NAMALWA (cell line): ENCODE data around the gene ISCU.

Experiments
- DNase-seq: peaks from one replicate; pipeline ENCODE4 v3.0.0-alpha.2; 2015; ENCODE audit warnings: low spot score

Gene ISCU

DNA sequence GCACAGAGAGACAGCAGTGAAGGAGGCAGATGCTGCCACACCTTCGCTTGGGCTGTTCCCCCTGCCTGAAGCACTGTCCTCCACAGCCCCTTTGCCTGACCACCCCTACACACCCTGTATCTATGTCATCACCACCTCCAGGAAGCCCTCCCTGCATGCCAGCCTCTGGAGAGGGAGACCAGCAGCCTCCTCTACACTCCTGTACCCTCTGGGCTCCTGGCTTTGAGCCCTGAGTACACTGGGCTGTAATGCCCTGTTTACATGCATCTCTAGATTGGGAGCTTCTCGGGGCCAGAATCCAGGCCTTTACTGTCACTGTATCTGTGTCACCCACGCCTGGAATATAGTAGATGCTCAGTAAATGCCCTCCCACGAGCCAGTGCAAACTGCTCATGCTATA, 41.3 kb downstream of the ISCU start:
- no peak for DNase-seq

DNA sequence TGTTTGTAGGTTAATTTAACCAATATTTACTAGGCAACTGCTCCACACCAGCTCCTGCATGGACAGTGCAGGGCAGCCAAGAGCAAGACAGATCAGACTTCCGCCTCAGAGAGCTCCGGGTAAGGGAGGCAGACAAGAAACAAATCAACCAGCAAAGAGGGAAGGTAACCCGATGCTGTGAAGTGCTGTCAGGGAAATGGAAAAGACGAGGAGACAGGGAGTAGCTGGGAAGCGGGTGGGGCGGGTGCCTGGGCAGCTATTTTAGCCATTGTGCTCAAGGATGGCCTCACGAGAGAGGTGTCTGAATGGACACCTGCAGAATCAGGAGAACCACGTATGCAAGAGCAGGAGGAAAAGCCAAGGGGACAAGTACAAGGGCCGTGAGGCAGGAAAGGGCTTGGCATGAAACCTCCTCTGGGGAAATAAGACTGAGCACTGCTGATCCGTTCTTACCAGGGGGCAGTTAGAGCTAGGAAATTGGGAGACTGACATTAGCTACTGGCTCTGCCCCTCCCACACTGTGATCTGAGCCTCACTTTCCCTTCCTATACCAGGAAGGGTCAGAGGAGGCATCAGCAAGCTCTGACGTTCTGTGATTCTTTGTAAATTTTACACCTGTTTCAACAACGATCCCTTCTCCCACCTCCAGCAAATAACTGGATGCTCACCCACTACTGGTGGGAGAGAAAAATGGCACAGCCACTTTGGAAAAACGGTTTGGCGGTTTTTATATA, 42.0 kb downstream of the ISCU start:
- no peak for DNase-seq

DNA sequence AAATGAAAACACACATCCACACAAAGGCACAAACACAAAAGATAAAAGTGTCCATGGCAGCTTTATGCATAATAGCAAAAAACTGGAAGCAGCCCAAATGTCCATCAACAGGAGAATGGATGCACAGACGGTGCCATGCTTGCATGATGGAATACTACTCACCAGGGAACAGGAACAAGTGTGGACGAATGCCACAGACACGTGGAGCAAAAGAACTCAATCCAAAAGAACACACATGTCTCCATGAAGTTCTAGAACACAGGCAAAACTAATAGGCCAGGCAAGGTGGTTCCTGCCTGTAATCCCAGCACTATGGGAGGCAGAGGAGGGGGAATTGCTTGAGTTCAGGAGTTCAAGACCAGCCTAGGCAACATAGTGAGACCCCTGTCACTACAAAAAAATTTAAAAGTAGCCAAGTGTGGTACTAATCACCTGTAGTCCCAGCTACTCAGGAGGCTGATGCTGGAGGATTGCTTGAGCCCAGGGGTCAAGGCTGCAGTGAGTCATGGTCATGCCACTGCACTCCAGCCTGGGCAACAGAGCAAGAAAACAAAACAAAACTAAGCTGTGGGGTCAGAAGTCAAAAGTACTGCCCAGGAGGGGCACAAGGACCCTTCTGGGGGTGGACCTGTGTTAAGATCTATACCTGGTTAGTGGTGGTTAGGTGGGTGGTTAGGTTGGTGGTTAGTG, 42.7 kb downstream of the ISCU start:
- DNase-seq = no peak

DNA sequence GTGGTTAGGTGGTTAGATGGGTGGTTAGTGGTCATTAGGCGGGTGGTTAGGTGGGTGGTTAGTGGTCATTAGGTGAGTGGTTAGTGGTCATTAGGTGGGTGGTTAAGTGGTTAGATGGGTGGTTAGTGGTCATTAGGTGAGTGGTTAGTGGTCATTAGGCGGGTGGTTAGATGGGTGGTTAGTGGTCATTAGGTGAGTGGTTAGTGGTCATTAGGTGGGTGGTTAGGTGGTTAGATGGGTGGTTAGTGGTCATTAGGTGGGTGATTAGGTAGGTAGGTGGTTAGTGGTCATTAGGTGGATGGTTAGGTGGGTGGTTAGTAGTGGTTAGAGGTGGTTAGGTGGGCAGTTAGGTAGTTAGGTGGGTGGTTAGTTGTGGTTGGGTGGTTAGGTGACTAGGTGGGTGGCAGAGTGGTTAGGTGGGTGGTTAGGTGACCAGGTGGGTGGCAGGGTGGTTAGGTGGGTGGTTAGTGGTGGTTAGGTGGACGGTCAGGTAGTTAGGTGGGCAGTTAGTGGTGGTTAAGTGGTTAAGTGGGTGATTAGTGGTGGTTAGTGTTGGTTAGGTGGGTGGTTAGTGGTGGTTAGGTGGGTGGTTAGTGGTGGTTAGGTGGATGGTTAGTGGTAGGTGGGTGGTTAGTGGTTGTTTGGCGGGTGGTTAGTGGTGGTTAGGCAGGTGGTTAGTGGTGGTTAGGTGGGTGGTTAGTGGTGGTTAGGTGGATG, 43.5 kb downstream of the ISCU start:
- DNase-seq = no peak

DNA sequence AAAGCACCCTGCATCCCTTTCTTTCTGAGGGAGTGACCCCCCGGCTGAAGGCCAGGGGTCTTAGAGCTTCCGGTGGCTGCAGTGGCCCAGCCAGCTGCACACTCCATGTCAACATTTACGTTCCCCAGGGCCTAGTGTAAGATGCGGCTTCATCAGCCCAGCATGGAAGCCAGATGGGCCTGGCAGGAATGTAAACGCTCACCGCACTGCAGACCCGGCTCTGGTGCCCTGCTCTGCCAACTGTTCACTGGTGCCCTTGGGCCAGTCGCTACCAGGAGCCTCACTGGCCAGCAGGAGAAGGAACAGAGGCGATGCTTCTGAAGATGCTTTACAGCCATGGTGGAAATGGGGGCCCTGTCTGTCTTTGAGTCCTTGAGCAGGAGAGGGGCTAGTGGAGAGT, 44.1 kb downstream of the ISCU start:
- no peak for DNase-seq

DNA sequence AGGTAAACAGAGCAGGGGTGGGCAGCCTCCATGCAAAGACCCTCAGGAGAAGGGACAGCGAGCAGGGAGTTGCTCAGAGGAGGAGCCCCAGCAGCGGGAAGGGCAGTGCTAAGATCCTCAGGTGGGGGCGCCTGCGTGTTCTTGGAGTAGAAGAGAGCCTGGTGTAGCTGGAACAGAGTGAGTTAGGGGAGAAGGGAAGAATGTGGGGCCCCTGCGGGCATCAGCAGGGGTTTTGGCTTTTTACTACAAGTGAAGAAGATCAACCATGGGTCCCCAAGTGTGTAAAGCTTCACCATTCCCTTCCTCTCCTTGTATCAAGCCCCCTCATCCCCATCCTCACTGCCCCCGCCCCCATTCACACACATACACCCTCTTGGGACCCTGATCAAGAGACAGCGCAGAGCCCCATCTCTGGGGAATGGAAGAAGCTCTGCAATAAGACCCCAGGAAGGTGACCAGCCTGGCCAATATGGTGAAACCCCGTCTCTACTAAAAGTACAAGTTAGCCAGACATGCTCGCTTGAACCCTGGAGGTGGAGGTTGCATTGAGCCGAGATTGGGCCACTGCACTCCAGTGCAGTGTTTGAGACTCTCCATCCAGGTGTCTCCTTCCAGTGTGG, 45.7 kb downstream of the ISCU start:
- DNase-seq = no peak

DNA sequence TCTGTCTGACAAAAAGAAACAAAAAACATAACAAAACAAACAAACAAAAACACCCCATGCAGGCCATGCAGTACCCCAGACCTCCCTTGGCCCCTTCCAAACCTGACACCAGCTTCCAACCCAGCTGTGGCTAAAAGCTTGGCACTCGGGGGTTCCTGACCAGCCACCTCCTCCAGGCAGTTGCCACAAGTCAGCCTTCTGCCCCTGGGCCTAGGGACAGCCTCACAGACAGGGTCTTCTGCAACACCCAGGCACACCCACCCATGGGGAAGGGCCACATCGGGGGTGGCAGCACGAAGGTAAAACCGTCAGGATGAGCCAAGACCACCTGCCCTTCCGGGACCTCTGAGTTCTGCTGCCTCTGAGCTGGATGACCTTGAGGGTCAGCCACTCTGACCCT, 46.2 kb downstream of the ISCU start:
- no peak for DNase-seq

DNA sequence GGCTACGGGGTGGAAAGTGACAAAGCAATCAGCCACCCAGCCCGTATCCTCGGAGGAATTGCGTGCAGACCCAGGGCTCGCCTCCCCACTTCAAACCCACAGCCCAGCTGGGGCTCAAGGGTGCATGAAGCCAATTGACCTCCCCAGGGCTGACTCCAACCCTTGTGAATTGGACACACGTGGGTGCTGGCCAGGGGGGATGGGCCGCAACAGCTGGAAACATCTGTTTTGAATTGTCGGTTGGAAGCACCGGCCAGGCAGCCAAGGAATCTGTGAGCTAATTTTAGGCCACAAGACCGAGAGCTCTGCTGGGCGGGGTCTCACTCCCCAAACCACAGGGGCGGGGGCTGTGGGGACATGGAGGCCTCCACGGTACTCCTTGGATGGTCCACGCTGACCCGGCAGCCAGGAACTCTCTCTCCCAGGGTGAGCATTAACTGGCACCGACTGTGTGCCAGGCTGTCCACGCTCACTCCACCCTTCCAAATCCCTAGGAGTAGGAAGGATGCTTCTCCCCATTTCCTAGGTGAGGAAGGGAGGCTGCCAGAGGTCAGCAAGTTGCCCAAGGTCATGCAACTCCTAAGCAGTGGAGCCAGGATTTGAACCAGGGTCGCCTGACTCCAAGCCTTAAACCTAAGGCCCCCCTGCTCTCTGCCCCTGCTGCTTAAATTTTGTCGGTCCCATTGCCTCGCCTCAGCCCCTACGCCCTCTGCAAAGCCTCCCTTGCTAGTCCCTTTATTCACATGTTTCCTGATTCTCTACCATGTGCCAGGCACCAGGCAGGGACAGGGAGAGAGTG, 47.3 kb downstream of the ISCU start:
- no peak for DNase-seq

DNA sequence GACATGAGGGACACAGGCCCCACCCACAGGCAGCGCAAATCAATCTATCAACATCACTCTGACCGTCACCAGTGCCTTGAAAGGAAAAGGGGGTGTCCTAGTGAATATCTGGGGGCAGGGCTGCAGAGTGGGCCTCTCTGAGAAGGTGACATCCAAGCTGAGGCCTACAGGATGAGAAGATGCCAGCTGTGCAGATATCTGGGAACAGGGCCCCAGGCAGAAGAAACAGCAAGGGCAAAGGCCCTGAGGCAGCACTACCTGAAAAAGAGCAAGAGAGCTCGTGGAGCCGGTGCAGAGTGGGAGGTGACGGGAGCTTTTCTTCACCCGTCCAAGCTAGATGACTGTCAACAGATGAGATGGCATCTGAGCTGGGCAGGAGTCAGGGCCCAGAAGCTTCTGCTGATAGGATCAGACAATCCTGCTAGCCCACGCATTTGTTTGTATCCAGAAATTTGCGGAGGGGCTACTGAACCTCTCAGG, 48.0 kb downstream of the ISCU start:
- DNase-seq = no peak

DNA sequence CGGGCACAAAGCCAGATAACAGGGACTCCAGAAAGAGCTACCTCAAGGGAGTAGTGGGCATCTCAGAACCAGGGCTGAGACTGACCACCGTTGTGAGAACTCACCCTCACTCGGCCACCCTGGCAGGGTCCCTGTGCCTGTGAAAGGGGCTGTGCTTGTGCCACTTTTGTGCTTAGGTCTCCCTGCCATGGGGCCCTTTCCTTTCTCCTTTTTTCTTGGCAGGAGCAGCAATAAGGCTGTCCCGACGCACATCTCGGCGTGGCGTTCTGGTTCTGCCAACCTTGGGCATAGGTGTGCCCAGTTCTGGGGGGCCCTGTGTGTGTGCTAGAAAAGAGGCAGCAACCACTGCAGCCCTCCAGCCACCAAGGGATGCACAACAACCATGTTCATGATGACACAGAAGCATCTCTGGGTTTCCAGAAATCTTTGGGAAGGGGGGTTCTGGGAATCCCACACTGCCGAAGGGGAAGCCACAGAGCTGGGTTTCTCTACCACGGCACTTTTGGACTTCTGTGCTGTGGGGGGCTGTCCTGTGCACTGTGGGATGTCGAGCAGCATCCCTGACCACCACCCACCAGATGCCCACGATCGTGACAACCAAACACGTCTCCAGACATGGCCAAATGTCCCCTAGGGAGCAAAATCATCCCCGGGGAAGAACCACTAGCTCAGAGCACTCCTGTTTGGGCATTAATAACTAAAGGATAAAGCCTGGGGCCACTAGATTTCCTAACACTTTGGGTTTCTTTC, 48.6 kb downstream of the ISCU start:
- no peak for DNase-seq

DNA sequence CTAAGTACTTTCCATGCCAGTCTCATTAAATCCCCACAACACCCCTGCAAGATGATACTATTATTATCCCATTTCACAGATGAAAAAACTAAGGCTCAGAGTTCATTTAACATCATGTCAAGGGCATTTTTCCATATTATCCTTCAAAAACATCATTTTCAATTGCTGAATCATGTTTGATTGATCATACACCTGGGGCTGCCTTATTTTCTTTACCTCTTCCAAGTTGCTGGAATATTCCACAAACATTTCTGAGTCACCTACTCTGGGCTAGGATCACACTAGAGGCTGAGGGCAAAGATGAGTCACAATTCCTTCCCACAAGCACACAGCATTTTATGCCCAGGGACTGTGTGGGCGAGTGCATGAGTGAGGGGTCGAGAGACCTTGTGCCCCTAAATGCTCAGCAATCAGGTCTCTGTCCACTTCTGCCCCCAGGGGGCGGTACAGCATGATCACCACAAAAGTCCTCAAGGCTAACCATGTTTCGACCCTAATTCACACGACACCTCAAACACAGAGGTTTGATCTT, 49.6 kb downstream of the ISCU start:
- DNase-seq = peak; percentile 87

DNA sequence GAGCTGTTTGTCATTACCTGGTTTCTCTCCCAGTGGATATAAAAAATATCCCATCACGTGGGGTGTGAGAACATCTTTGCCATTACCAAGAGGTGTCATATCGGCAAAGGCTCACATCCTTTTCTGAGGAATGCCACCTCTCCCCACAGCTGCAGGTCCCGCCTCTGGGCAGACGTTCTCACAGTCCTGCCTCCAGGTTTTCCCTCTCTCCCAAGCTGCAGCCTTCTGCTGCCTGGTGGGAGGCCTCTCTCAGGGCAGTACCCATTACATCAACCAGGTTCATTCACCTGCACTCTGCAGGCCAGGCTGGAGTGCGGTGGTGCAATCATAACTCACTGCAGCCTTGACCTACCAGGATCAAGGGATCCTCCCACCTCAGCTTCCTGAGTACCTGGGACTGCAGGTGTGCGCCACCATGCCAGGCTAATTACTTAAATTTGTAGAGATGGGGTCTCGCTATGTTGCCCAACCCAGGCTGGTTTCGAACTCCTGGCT, 50.4 kb downstream of the ISCU start:
- no peak for DNase-seq

DNA sequence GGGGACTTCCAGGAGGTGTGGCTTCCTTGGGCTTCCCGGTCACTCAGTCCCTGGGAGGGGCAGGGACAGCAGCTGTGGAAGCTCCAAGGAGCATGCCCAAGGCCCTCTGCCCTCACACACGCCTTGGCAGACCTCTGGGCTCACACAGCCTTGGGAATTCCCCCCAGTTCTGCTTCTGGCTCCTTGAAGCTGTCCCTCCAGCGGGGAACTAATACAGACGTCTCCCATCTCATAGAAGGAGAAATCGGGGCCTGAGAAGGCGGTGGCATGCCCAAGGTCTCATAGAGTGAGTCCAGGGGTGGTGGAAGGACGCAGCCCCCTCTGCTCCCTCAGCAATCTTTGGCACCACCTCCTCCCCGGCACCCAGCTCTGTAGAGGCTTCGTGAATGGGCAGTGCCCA, 51.2 kb downstream of the ISCU start:
- no peak for DNase-seq

DNA sequence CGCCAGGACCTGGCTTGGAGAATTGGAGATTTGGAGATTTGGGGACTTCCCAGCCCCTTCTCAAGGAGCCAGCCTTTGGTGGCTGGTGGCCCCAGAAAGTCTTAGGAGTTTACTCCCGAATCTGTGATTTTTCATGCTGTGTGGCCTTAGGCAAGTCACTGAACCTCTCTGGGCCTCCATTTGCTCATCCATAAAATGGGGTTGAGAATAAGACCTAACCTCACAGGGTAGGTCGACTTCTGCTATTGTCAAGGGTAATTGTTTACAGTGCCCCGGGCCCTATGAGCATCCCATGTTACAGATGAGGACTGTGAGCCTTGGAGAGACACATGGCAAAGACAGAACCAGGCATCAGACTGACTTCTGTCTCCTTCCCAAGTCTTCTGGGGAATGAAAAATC, 51.6 kb downstream of the ISCU start:
- no peak for DNase-seq

DNA sequence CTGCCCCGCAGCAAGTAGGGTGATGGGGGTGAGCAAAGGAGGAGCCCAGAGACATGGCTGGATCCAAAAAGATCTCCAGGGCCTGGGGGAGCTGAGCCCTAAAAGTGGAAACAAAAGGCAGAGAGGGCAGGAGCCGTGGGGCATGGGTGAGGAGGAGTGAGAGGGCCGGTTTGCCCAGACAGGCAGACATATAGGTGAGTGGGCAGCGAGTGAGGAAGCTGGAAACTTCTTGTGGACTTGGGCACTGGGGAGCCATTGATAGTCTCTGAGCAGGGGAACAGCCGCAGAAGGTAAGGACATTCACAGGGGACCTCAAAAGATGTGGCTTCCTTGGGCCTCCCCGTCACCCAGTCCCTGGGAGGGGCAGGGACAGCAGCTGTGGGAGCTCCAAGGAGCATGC, 52.2 kb downstream of the ISCU start:
- DNase-seq = no peak

DNA sequence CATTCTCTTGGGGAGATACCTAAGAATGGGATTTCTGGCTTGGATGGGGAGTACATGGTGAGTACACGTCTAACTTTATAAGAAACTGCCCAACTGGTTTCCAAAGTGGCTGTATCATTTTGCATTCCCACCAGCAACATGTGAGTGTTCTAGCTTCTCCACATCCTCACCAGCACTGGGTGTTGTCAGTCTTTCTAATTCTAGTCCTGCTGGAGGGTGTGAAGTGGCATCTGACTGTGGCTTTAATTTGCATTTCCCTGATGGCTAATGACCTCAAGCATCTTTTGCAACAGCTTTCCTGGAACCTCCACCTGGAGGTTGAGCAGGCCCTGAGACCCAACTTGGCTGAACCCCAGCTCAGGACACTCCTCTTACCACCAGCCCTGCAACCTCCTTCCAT, 53.5 kb downstream of the ISCU start:
- DNase-seq = no peak

DNA sequence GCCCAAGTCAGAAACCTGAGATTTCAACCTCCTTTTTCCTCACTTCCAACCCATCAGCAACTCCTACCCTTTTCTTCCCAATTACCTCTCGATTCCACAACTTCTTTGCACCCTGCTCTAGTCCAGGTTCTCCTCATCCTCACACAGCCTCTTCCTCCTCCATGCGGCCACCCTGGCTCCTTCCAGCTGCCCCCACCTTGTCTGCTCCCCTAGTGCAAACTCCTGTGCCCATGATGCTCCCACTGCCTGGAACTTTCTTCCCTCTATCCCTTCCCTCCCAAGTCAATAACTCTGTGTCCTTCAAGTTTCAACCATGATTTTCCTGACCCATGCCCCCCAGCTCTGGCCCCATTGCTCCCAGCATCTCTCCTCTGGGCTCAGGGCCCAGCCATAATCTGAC, 54.0 kb downstream of the ISCU start:
- no peak for DNase-seq

DNA sequence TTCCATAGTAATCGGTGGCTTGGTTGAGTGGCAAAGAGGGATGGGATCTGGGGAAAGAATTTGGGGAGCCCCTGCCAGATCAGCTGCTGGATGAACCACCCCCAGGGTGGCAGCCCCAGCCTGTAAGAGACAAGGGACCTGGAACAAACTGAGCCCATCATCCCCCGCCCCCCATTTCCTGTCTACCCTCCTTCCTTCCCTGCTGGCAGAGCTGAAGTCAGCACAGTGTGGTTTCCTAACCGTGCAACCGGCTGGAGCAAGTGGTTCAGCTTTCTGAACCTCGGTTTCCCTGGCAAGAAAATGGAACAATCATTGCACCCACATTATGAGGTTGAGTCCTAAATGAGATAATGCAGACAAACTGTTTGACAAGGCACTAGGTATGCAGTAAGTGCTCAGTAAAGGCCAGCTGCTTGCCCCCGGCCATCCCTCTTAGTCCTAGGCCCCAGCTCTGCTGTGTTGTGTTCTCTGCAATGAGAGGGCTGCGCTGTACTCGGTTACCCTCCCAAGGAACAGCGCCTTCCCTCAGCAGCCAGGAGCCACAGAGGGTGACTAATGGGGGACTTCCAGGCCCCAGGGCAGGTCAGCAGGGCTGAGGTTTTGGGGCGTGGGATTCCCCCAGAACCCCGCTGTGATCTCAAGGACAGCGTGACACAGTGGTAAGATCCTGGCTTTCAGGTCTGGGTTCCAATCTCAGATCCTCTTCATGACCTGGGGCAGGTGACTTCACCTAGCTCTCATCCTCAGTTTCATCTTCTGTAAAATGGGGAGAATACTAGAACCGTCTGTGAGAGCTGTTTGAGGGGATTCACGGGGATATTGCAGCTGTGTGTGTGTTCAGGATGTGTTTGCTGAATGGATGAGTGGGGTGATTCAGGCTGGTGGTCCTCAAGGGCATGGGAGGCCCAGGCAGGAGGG, 54.8 kb downstream of the ISCU start:
- DNase-seq = peak; percentile 48
